ENCODE measurements around the gene RAD21L1.
"Not testable (repeated sequence)": the region's sequence is repeated elsewhere in the genome, so short reads cannot be mapped to it uniquely, and the experiment has no call there.

RAD21L1 gene

DNA sequence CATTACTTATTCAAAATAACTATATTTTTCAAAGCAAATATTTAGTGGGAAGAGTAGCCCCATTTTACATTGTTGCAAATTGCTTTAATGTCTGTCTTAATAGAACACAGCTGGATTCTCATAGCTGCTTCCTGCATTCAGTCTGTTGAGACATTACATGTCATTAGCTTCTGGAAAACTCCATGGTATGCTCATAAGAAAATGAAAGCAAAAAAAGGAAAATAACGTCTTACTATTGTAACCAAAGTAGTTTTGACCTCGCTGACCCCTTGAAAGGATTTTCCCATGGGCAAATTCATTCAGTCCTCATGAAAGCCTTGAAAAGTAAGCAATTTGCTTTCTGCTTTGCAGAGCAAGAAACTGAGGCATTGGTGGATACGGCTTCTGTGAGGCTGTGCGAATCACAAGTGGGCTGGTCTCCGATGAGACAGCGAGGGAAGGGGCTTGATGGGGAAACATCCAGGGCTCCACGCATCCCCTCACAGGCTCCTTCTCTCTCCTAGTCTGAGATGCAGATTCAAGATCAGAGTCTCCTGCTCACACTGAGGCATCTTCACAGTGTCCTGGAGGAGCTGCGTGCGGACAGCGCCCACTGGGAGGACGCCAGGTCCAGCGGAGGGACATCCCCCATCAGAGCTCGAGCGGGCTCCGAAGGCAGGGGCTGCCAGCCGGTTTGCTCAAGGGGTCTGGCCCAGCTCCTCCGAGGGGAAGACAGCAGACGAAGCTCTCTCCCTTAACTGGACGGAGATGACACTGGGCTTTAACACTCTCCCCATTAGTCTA is 19.3 kb upstream of the RAD21L1 start:
- no peaks in the 10 kb centered on the region for H3K36me3 Mint-ChIP-seq
- DNase-seq (ENCODE audit: low spot score in 2 of 2) (no peak), ATAC-seq (ENCODE audit: low read depth) (no peak)
- H3K9me3 Mint-ChIP-seq = no peaks in the 10 kb centered on the region
- H3K4me3 Mint-ChIP-seq = no peak overlapping the region
- no peak overlapping the region for H3K27ac Mint-ChIP-seq
- H3K4me1 Mint-ChIP-seq = no peaks in the 10 kb centered on the region
- H3K27me3 Mint-ChIP-seq = peaks cover 17% of the 10 kb centered on the region

DNA sequence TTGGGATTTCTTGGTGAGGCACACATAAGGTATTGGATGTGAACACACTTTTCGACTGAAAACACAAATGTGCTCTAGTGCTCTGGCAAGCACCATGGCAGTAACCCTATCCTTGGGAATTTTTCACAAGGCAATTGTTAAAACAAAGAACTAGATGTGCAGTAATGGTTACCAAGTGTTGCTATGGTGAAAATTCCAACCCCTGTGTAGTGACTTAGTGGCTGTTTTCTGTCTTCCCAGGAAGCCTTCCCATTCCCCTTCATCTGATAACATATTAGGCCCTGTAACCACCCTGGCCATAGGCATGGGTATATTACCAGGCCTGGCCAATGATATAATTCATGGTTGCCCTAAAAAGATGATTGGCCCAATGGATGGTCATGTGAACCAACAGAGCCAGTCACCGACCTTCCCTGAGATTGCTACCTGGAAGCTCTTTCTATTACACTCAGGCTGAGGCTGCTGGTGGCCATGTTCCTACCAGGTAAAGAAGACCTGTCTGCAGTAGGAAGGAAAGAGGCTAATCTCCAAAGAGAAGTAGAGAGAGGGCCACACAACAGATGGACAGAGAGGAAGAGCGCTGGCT is 18.5 kb upstream of the RAD21L1 start:
- no peak overlapping the region for H3K27ac Mint-ChIP-seq
- peaks cover 20% of the 10 kb centered on the region for H3K27me3 Mint-ChIP-seq
- H3K4me3 Mint-ChIP-seq = no peak overlapping the region
- no peaks in the 10 kb centered on the region for H3K9me3 Mint-ChIP-seq
- H3K36me3 Mint-ChIP-seq = no peaks in the 10 kb centered on the region
- no peaks in the 10 kb centered on the region for H3K4me1 Mint-ChIP-seq
- no peak for ATAC-seq (ENCODE audit: low read depth)
- no peak for DNase-seq (ENCODE audit: low spot score in 2 of 2)

DNA sequence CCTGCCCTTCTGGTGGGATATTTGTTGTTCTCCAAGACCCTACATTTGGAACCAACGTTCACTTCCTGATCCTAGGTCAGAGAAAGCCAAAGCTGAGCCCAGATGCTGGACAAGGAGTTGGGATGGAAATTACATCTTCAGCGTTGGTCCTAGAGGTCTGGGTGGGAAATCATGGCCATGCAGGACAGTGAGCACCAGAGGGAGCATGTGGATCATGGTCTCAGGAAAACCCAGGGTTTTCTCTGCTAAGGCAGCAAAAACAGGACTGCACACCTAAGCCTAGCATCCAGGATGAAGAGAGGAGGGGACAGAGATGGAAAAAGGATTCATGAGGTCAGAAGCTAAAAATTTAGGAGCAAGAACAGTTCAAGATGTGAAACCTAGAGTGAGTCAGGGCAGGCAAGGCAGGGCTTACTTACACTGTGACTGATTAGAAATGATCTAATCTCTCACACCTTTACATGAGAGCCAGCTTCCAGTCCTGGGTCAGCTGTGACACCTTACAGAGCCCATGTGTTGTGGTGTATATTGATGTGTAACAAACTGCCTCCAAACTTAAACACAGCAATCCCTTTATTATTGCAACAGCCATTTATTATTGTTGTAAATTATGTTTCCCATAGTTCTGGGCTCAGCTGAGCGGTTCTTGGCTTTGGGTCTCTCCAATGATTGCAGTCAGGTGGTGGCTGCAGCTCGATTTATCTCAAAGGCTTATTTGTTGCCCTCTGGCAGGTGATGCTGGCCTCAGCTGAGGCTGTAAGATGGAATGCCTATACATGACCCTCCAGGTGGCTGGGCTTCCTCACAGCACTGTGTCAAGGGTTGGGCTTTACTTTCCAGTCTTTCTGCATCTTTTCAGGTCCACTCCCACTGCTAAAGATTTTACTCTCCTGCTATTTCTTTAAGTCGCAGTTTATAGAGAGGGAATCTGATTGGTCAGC is 16.1 kb upstream of the RAD21L1 start:
- H3K4me3 Mint-ChIP-seq = no peak overlapping the region
- H3K27ac Mint-ChIP-seq = no peak overlapping the region
- H3K4me1 Mint-ChIP-seq = no peaks in the 10 kb centered on the region
- H3K9me3 Mint-ChIP-seq = no peaks in the 10 kb centered on the region
- peaks cover 21% of the 10 kb centered on the region for H3K27me3 Mint-ChIP-seq
- DNase-seq (ENCODE audit: low spot score in 2 of 2) (no peak), ATAC-seq (ENCODE audit: low read depth) (no peak)
- no peaks in the 10 kb centered on the region for H3K36me3 Mint-ChIP-seq

GRCh38 chr20:1210501-1210900 is 15.3 kb upstream of the RAD21L1 start:
- ATAC-seq (ENCODE audit: low read depth) = no peak
- Mint-ChIP-seq H3K36me3 (no peaks in the 10 kb centered on the region), H3K9me3 (no peaks in the 10 kb centered on the region), H3K4me3 (no peak overlapping the region), H3K4me1 (peaks cover 2% of the 10 kb centered on the region), H3K27ac (no peak overlapping the region), H3K27me3 (peaks cover 26% of the 10 kb centered on the region)
- DNase-seq (ENCODE audit: low spot score in 2 of 2) = no peak

- H3K27ac Mint-ChIP-seq = no peak overlapping the region
- peaks cover 31% of the 10 kb centered on the region for H3K27me3 Mint-ChIP-seq
- ATAC-seq (ENCODE audit: low read depth) (no peak), DNase-seq (ENCODE audit: low spot score in 2 of 2) (no peak)
- peaks cover 4% of the 10 kb centered on the region for H3K4me1 Mint-ChIP-seq
- no peaks in the 10 kb centered on the region for H3K36me3 Mint-ChIP-seq
- H3K4me3 Mint-ChIP-seq = no peak overlapping the region
- H3K9me3 Mint-ChIP-seq = no peaks in the 10 kb centered on the region
Measured at GRCh38 chr20:1212023-1212422, 13.8 kb upstream of the RAD21L1 start.

GRCh38 chr20:1212607-1213396 is 13.0 kb upstream of the RAD21L1 start:
- Mint-ChIP-seq H3K27me3 (peaks cover 31% of the 10 kb centered on the region), H3K27ac (no peak overlapping the region), H3K9me3 (no peaks in the 10 kb centered on the region), H3K4me1 (peaks cover 4% of the 10 kb centered on the region), H3K4me3 (peak overlapping the region; percentile 25), H3K36me3 (no peaks in the 10 kb centered on the region)
- DNase-seq (ENCODE audit: low spot score in 2 of 2) (peak; percentile 38 to 54), ATAC-seq (ENCODE audit: low read depth) (peak; percentile 93)

DNA sequence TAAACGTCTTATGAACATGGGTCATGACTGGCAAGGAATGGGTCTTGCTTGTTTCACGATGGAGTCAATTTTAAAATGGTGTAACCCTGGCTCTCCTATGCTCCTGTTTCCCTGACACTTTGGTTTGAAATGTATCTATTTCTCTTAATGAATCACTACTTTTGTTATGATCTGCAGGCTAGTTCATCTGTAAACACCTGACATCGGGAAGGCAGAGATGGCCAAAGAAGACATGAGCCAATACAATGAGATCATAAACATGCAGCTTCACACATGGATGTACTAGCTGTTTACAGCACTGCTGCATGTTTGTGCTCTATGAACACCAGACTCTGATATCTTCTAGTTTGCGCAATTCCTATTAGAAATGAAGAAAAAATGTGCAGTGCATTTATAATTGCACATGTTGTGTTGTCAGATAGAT is 11.0 kb upstream of the RAD21L1 start:
- no peak overlapping the region for H3K27ac Mint-ChIP-seq
- H3K4me1 Mint-ChIP-seq = peaks cover 4% of the 10 kb centered on the region
- H3K4me3 Mint-ChIP-seq = no peak overlapping the region
- H3K36me3 Mint-ChIP-seq = no peaks in the 10 kb centered on the region
- H3K9me3 Mint-ChIP-seq = no peaks in the 10 kb centered on the region
- ATAC-seq (ENCODE audit: low read depth) (no peak), DNase-seq (ENCODE audit: low spot score in 2 of 2) (no peak)
- H3K27me3 Mint-ChIP-seq = peaks cover 38% of the 10 kb centered on the region

DNA sequence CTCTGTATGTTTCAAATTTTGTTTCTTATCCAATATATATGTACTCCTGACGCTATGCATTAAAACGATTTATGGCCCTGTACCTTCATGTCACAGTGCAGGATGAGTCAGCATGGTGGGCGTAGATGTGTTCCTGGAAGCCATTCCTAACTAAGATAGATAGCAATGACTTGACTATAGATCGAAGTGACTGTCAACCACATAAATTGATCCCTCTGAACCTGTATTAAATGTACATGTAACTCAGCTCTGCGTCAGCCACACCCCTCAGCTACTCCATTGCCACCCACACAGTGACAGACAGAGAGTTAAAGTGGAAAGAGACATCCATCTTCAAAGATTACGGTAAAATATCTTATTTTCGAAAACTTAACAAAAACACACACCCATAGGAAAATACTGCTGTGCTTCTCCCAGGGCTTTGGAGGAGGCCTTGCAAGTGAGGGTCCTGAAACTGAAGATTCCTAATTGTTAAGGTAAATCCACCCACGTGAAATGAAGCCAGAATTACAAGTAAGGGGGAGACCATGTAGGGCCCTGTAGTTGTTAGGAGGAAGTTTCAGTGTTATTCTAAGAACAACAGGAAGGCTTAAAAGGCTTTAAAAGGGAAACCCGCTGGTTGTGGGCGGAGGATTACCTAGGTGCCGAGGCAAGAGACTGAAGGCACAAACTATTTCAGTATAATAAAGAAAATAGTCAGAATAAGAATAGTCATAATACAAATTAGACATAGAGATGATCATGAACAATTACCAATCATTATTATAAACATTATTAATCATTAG is 10.3 kb upstream of the RAD21L1 start:
- Mint-ChIP-seq H3K27ac (no peak overlapping the region), H3K27me3 (peaks cover 35% of the 10 kb centered on the region), H3K4me3 (no peak overlapping the region), H3K9me3 (no peaks in the 10 kb centered on the region), H3K36me3 (no peaks in the 10 kb centered on the region), H3K4me1 (peaks cover 4% of the 10 kb centered on the region)
- no peak for DNase-seq (ENCODE audit: low spot score in 2 of 2)
- no peak for ATAC-seq (ENCODE audit: low read depth)

GRCh38 chr20:1216527-1217427 is 9.1 kb upstream of the RAD21L1 start:
- not testable (repeated sequence) for ATAC-seq (ENCODE audit: low read depth); DNase-seq (ENCODE audit: low spot score in 2 of 2); H3K36me3 Mint-ChIP-seq; H3K27ac Mint-ChIP-seq; H3K4me3 Mint-ChIP-seq; H3K9me3 Mint-ChIP-seq; H3K4me1 Mint-ChIP-seq
- H3K27me3 Mint-ChIP-seq = peaks cover 27% of the 10 kb centered on the region

DNA sequence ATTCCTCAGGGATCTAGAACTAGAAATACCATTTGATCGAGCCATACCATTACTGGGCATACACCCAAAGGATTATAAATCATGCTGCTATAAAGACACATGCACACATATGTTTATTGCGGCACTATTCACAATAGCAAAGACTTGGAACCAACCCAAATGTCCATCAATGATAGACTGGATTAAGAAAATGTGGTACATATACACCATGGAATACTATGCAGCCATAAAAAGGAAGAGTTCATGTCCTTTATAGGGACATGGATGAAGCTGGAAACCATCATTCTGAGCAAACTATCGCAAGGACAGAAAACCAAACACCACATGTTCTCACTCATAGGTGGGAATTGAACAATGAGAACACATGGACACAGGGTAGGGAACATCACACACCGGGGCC is 3.1 kb upstream of the RAD21L1 start:
- not testable (repeated sequence) for H3K9me3 Mint-ChIP-seq; H3K36me3 Mint-ChIP-seq; H3K27ac Mint-ChIP-seq; H3K27me3 Mint-ChIP-seq; H3K4me3 Mint-ChIP-seq; H3K4me1 Mint-ChIP-seq; ATAC-seq (ENCODE audit: low read depth); DNase-seq (ENCODE audit: low spot score in 2 of 2)

GRCh38 chr20:1224205-1224890 is 1.5 kb upstream of the RAD21L1 start:
- no peaks in the 10 kb centered on the region for H3K36me3 Mint-ChIP-seq
- no peak overlapping the region for H3K4me3 Mint-ChIP-seq
- no peak overlapping the region for H3K27ac Mint-ChIP-seq
- peaks cover 5% of the 10 kb centered on the region for H3K4me1 Mint-ChIP-seq
- ATAC-seq (ENCODE audit: low read depth) (no peak), DNase-seq (ENCODE audit: low spot score in 2 of 2) (no peak)
- H3K27me3 Mint-ChIP-seq = peaks cover 6% of the 10 kb centered on the region
- peaks cover 5% of the 10 kb centered on the region for H3K9me3 Mint-ChIP-seq

DNA sequence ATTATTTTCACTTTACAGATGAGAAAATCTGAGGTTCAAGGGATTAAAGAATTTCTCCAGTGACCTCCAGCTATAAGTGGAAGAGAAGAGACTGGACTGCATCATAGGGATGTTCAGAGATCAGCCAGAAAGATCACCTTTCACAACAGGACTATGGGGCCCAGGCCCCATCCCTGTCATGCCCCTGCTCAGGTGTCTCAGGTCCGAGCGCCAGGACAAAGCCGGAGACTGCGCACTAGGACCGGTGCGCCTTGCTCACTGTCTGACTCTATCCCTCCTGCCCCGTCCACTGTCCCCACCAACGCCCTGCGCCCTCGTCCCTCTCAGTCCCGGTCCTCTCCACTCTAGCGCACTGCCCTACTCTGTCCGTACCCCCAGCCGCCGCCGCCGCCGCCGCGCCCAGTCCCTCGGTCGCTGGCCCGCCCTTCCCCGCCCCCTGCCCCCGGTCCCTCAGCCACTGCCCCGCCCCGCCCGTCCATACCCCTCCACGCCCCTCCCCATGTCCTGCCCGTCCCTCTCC is 521 bp upstream of the RAD21L1 start:
- peak; percentile 6 for ATAC-seq (ENCODE audit: low read depth)
- Mint-ChIP-seq H3K27ac (no peak overlapping the region), H3K36me3 (no peaks in the 10 kb centered on the region), H3K4me3 (peak overlapping the region; percentile 74), H3K4me1 (peaks cover 5% of the 10 kb centered on the region), H3K9me3 (peaks cover 5% of the 10 kb centered on the region), H3K27me3 (peaks cover 8% of the 10 kb centered on the region)
- DNase-seq (ENCODE audit: low spot score in 2 of 2) = no peak

Measured in memory B cell (primary cell).